DMS 273 (cell line): ENCODE results near the gene SEPTIN8.

Experiments
- DNase-seq: peaks from one replicate; lab custom pipeline; 2025; ENCODE audit not compliant: unreplicated experiment; lab: John Stamatoyannopoulos, UW

The SEPTIN8 gene

GRCh38 chr5:132785365-132785764, 8.3 kb upstream of the SEPTIN8 start:
- DNase-seq: no peak

GRCh38 chr5:132782101-132782500, 5.1 kb upstream of the SEPTIN8 start:
- no peak for DNase-seq

GRCh38 chr5:132781029-132781428, 4.0 kb upstream of the SEPTIN8 start:
- DNase-seq: no peak

GRCh38 chr5:132780577-132780976, 3.5 kb upstream of the SEPTIN8 start:
- DNase-seq: no peak

GRCh38 chr5:132779961-132780360, 2.9 kb upstream of the SEPTIN8 start:
- DNase-seq: peak; percentile 21

- DNase-seq: no peak
Observed at GRCh38 chr5:132778856-132779255, 1.8 kb upstream of the SEPTIN8 start.

GRCh38 chr5:132778129-132778528, 1.1 kb upstream of the SEPTIN8 start:
- DNase-seq: no peak

GRCh38 chr5:132776938-132777208, 166 bp downstream of the SEPTIN8 start:
- DNase-seq: no peak

GRCh38 chr5:132776131-132776937, 705 bp downstream of the SEPTIN8 start:
- peak; percentile 72 for DNase-seq

- DNase-seq: peak; percentile 52
Observed at GRCh38 chr5:132775476-132775961, 1.5 kb downstream of the SEPTIN8 start.

GRCh38 chr5:132774896-132775295, 2.1 kb downstream of the SEPTIN8 start:
- DNase-seq: no peak

- DNase-seq: no peak
Observed at GRCh38 chr5:132774406-132774805, 2.6 kb downstream of the SEPTIN8 start.

- peak; percentile 87 for DNase-seq
Observed at GRCh38 chr5:132773601-132774355, 3.3 kb downstream of the SEPTIN8 start.

GRCh38 chr5:132773114-132773513, 3.9 kb downstream of the SEPTIN8 start:
- peak; percentile 85 for DNase-seq

GRCh38 chr5:132772291-132773070, 4.6 kb downstream of the SEPTIN8 start:
- DNase-seq: no peak

- no peak for DNase-seq
Observed at GRCh38 chr5:132771503-132771998, 5.5 kb downstream of the SEPTIN8 start.

GRCh38 chr5:132770476-132771159, 6.4 kb downstream of the SEPTIN8 start:
- no peak for DNase-seq

- no peak for DNase-seq
Observed at GRCh38 chr5:132768485-132768868, 8.6 kb downstream of the SEPTIN8 start.

GRCh38 chr5:132767150-132767549, 9.9 kb downstream of the SEPTIN8 start:
- peak; percentile 74 for DNase-seq

- no peak for DNase-seq
Observed at GRCh38 chr5:132766806-132767055, 10.3 kb downstream of the SEPTIN8 start.
